Testis (tissue), 3 donors: ENCODE results near the gene PCNX3. TPM values are rescaled to one million over a fixed set of nuclear protein-coding genes. Genes with fewer than 3 reads are reported as not detected.

Experiments used
- DNase-seq: peaks from one replicate; pipeline ENCODE4 v3.0.0-alpha.2; 2019
- H3K27ac ChIP-seq, 2 donors: fragments of 200-600 bp; sonication (generic); one replicate each; pipeline ENCODE4 v1.5.1; 2019
- H3K27me3 ChIP-seq: fragments of 200-600 bp; sonication (generic); one replicate; pipeline ENCODE4 v1.5.1; 2019
- H3K36me3 ChIP-seq: fragments of 200-600 bp; sonication (generic); one replicate; pipeline ENCODE4 v1.5.1; 2017; ENCODE audit warnings: low read depth; ENCODE audit errors: missing control alignments
- H3K4me1 ChIP-seq: fragments of 200-600 bp; sonication (generic); one replicate; pipeline ENCODE4 v1.5.1; 2019
- H3K4me3 ChIP-seq, 2 donors: fragments of 200-600 bp; sonication (generic); one replicate each; pipeline ENCODE4 v1.5.1; 2017 to 2019
- H3K9me3 ChIP-seq: fragments of 200-600 bp; sonication (generic); one replicate; pipeline ENCODE4 v1.5.1; 2017
- POLR2A ChIP-seq: fragments of 450-650 bp; IDR thresholded peaks from one replicate; pipeline ENCODE4 v1.6.1; 2017; ENCODE audit warnings: antibody characterized with exemption, mild to moderate bottlenecking, moderate library complexity
- WGBS, 2 donors: methylation state at CpG; one replicate each; pipeline ENCODE4 v1.1.5; 2018; 5-methylcytosine and 5-hydroxymethylcytosine counted together
- intact Hi-C: fragments of 100-400 bp; cut with DNase I; formaldehyde crosslinking; loops from one replicate; pipeline ENCODE4 v1.15.1; 2023; ENCODE audit warnings: low total_unique reads
- polyA plus RNA-seq: library from polyadenylated mRNA; stranded (reverse); fragments of 350-450 nt; fragmentation: Illumina TruSeq; extraction: RNeasy Lipid Tissue Mini Kit (QIAGEN cat#74804); gene quantifications from one replicate; pipeline ENCODE4 v1.2.3, GENCODE V29; 2014; ENCODE audit warnings: low read depth, low replicate concordance; ENCODE audit not compliant: insufficient read depth
- total RNA-seq, 2 donors: library from RNA; depleted of rRNA; stranded (reverse); fragments of >200 nt; gene quantifications; one replicate each; pipeline ENCODE4 v1.2.3, GENCODE V29; 2016
- TF ChIP-seq, protein P1 (sequence below), 3 experiments: fragments of 450-650 bp in 2 of 3; fragments of 200-600 bp in 1 of 3; sonication (generic) in 1 of 3; IDR thresholded peaks; one replicate each; pipeline ENCODE4 v1.5.1; 2016 to 2019; ENCODE audit warnings: antibody characterized with exemption in 3 of 3, mild to moderate bottlenecking in 2 of 3, moderate library complexity in 1 of 3

PCNX3 gene
- total and polyA plus RNA-seq, 3 donors from 2014 or later = 61.4 to 87.6 (median 78.4) TPM

DNA sequence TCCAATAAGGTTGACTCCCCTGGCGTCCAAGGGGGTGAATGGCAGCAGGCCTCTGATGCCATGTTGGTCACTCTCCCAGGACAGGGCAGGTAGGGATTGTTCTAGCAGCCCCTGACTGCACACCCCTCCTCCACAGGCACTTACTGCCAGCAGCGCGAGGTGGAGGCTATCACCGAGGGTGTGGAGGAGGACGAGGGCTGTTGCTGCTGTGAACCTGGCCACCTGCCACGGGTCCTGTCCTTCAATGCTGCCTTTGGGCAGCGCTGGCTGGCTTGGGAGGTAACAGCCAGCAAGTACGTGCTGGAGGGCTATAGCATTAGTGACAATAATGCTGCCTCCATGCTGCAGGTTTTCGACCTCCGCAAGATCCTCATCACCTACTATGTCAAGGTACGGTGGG lies 14.6 kb downstream of the PCNX3 start:
- intact Hi-C loops = no loop called here
- H3K27ac ChIP-seq = peak overlapping the region; percentile 15 to 72

DNA sequence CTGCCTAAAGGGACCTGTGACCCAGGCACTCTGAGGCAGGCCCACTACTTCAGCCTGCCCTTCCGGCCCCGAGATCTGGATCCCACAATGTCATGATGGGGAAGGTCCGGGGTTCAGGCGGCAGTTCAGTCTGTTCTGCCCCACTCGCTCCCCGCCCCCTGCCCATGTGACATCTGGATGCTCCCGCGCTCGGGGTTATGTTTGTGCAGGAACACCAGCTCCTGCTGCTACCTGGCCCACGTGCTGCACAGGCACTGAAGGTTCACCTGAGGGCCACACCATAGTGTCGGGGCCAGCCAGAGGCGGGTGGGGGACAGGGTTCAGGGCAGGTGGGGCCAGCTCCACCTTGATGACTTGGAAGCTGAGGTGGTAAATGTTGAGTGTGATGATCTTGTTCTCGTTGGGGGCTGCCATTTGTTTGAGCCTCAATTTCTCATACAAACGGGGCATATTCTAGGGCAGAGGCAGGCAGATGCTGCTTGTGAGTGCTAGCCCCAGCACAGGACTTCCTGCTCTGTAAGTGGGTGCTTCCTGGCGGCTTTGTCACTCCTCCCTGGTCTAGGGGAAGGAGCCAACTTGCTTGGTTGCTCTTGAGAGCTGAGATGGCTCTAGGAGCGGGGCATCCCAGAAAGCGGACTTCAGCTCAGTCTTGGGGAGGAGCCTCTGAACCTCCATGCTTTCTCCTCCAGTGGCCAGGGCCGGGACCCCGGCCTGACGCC lies 18.0 kb downstream of the PCNX3 start:
- H3K27me3 ChIP-seq = no peaks in the 10 kb centered on the region
- H3K4me1 ChIP-seq = peaks cover 27% of the 10 kb centered on the region
- no peaks in the 10 kb centered on the region for H3K9me3 ChIP-seq
- H3K27ac ChIP-seq = no peak overlapping the region
- no peak overlapping the region for H3K4me3 ChIP-seq
- WGBS, 2 donors = 90 to 91% methylated on average over 7 to 20 of the region's 20 CpGs
- TF ChIP-seq, protein P1, sequence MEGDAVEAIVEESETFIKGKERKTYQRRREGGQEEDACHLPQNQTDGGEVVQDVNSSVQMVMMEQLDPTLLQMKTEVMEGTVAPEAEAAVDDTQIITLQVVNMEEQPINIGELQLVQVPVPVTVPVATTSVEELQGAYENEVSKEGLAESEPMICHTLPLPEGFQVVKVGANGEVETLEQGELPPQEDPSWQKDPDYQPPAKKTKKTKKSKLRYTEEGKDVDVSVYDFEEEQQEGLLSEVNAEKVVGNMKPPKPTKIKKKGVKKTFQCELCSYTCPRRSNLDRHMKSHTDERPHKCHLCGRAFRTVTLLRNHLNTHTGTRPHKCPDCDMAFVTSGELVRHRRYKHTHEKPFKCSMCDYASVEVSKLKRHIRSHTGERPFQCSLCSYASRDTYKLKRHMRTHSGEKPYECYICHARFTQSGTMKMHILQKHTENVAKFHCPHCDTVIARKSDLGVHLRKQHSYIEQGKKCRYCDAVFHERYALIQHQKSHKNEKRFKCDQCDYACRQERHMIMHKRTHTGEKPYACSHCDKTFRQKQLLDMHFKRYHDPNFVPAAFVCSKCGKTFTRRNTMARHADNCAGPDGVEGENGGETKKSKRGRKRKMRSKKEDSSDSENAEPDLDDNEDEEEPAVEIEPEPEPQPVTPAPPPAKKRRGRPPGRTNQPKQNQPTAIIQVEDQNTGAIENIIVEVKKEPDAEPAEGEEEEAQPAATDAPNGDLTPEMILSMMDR (IDR thresholded peaks at IDR 0.05) = no peak
- no peak for TF ChIP-seq POLR2A
- no peaks in the 10 kb centered on the region for H3K36me3 ChIP-seq
- DNase-seq = no peak
- intact Hi-C loops = no loop called here

More for the DNA sequence above, 14.6 kb downstream of the PCNX3 start:
- peaks cover 18% of the 10 kb centered on the region for H3K4me1 ChIP-seq
- H3K27me3 ChIP-seq = no peaks in the 10 kb centered on the region
- peak; percentile 92 for DNase-seq
- TF ChIP-seq, protein P1 (IDR thresholded peaks at IDR 0.05) = no peak
- TF ChIP-seq POLR2A = no peak
- no peak overlapping the region for H3K4me3 ChIP-seq
- H3K36me3 ChIP-seq = no peaks in the 10 kb centered on the region
- 59 to 94% methylated on average over 4 to 11 of the region's 11 CpGs for WGBS, 2 donors
- H3K9me3 ChIP-seq = no peaks in the 10 kb centered on the region

DNA sequence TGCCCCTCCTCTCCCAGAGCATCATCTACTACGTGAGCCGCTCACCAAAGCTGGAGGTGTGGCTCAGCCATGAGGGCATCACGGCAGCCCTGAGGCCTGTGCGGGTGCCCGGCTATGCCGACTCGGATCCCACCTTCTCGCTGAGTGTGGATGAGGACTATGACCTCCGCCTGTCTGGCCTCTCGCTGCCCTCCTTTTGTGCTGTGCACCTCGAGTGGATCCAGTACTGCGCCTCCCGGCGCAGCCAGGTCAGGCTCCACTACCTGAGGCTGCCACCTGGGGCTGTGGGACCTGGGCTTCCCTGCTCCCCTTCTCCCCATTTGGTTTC lies 18.5 kb downstream of the PCNX3 start:
- H3K36me3 ChIP-seq = no peaks in the 10 kb centered on the region
- intact Hi-C loops = no loop called here
- no peak for TF ChIP-seq POLR2A
- TF ChIP-seq, protein P1 (IDR thresholded peaks at IDR 0.05) = no peak

DNA sequence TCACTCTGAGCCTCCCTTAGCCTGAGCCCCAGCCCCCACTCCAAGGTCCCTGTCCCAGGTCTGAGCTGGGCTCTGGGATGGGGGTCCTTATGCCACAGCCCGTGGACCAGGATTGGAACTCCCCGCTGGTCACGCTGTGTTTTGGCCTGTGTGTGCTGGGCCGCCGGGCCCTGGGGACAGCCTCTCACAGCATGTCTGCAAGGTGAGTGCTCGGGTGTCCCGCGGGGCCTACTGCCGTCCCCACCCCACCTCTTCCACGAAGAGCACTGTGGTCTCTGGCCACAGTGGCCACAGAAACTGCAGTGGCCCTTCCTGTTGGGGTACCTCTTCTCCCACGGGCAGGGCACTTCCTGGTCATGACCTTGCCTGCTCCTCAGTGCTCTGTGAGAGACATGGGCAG lies 18.9 kb downstream of the PCNX3 start:
- 92% methylated on average over 7 of the region's 11 CpGs; no CpG with 5 or more reads in 1 of the 2 donors for WGBS, 2 donors
- Histone ChIP-seq H3K9me3 (no peaks in the 10 kb centered on the region), H3K4me3 (no peak overlapping the region), H3K4me1 (peaks cover 31% of the 10 kb centered on the region), H3K27me3 (no peaks in the 10 kb centered on the region), H3K36me3 (no peaks in the 10 kb centered on the region), H3K27ac (no peak overlapping the region)
- TF ChIP-seq, protein P1 (IDR thresholded peaks at IDR 0.05) = no peak
- TF ChIP-seq POLR2A = no peak
- no peak for DNase-seq
- intact Hi-C loops = no loop called here

More for the DNA sequence above, 18.5 kb downstream of the PCNX3 start:
- DNase-seq = no peak
- no peak overlapping the region for H3K27ac ChIP-seq
- peaks cover 32% of the 10 kb centered on the region for H3K4me1 ChIP-seq
- H3K27me3 ChIP-seq = no peaks in the 10 kb centered on the region
- 91 to 92% methylated on average over 9 to 14 of the region's 14 CpGs for WGBS, 2 donors
- no peaks in the 10 kb centered on the region for H3K9me3 ChIP-seq
- H3K4me3 ChIP-seq = no peak overlapping the region
